ENCODE measurements around the gene IKZF2.

GRCh38 chr2:213068676-213069359, 82.6 kb downstream of the IKZF2 start:
- no peak for TF ChIP-seq CTCF (IDR thresholded peaks at IDR 0.05 in 8 of 11, conservative IDR thresholded peaks at IDR 0.05 in 3 of 11)
- TF ChIP-seq POLR2AphosphoS5 (IDR thresholded peaks at IDR 0.05) = no peak
- TF ChIP-seq POLR2A (IDR thresholded peaks at IDR 0.05) = no peak

Measured in spleen (tissue), 7 donors.